NCI-H2227 treated with DMSO at 0.1 percent for 48 hours (cell line): ENCODE results near the gene UQCR10.
"Not testable (repeated sequence)": the region's sequence is repeated elsewhere in the genome, so short reads cannot be mapped to it uniquely, and the experiment has no call there.

ENCODE experiments used
- DNase-seq: peaks from one replicate; lab custom pipeline; 2025; lab: John Stamatoyannopoulos, UW

UQCR10 gene

GRCh38 chr22:29737251-29738117 lies 29.7 kb upstream of the UQCR10 start:
- no peak for DNase-seq

- DNase-seq: no peak
These were observed 28.9 kb upstream of the UQCR10 start for GRCh38 chr22:29738118-29738815.

GRCh38 chr22:29739346-29739875 lies 27.8 kb upstream of the UQCR10 start:
- no peak for DNase-seq

- DNase-seq: no peak
These were observed 27.0 kb upstream of the UQCR10 start for GRCh38 chr22:29740216-29740615.

- no peak for DNase-seq
These were observed 25.2 kb upstream of the UQCR10 start for GRCh38 chr22:29741926-29742325.

- DNase-seq: no peak
These were observed 24.8 kb upstream of the UQCR10 start for GRCh38 chr22:29742326-29742725.

- DNase-seq: no peak
These were observed 22.3 kb upstream of the UQCR10 start for GRCh38 chr22:29744902-29745301.

- DNase-seq: no peak
These were observed 19.3 kb upstream of the UQCR10 start for GRCh38 chr22:29747832-29748231.

- DNase-seq: no peak
These were observed 18.8 kb upstream of the UQCR10 start for GRCh38 chr22:29748248-29748893.

- no peak for DNase-seq
These were observed 17.1 kb upstream of the UQCR10 start for GRCh38 chr22:29750029-29750428.

- DNase-seq: no peak
These were observed 16.3 kb upstream of the UQCR10 start for GRCh38 chr22:29750559-29751538.

- no peak for DNase-seq
These were observed 15.5 kb upstream of the UQCR10 start for GRCh38 chr22:29751669-29752068.

GRCh38 chr22:29753808-29754657 lies 13.1 kb upstream of the UQCR10 start:
- DNase-seq: no peak

GRCh38 chr22:29754658-29755395 lies 12.3 kb upstream of the UQCR10 start:
- not testable (repeated sequence) for DNase-seq

GRCh38 chr22:29755889-29756288 lies 11.3 kb upstream of the UQCR10 start:
- DNase-seq: no peak

- DNase-seq: no peak
These were observed 10.8 kb upstream of the UQCR10 start for GRCh38 chr22:29756341-29756740.

- no peak for DNase-seq
These were observed 10.1 kb upstream of the UQCR10 start for GRCh38 chr22:29757096-29757495.

GRCh38 chr22:29758068-29758622 lies 9.0 kb upstream of the UQCR10 start:
- no peak for DNase-seq

- DNase-seq: no peak
These were observed 8.2 kb upstream of the UQCR10 start for GRCh38 chr22:29758959-29759358.
